Measurements from ENCODE around the gene IGSF3.
"Not testable (repeated sequence)": the region's sequence is repeated elsewhere in the genome, so short reads cannot be mapped to it uniquely, and the experiment has no call there.

- not testable (repeated sequence) for TF ChIP-seq POLR2A, CTCF (IDR thresholded peaks at IDR 0.05)
Observed at GRCh38 chr1:116607463-116607862, 60.1 kb downstream of the IGSF3 start.

Measured in testis (tissue), 2 donors.